Measurements from ENCODE around the gene LRRC8C.

- no peak for TF ChIP-seq CTCF (IDR thresholded peaks at IDR 0.05; ENCODE audit: low read length)
- no peak for TF ChIP-seq EZH2 (IDR thresholded peaks at IDR 0.05; ENCODE audit: borderline replicate concordance, low read length)
Observed at GRCh38 chr1:89635825-89636815, 3.2 kb downstream of the LRRC8C start.

Measured in OCI-LY1 (cell line).